Measurements from ENCODE around the gene MIOX.

Gene MIOX

DNA sequence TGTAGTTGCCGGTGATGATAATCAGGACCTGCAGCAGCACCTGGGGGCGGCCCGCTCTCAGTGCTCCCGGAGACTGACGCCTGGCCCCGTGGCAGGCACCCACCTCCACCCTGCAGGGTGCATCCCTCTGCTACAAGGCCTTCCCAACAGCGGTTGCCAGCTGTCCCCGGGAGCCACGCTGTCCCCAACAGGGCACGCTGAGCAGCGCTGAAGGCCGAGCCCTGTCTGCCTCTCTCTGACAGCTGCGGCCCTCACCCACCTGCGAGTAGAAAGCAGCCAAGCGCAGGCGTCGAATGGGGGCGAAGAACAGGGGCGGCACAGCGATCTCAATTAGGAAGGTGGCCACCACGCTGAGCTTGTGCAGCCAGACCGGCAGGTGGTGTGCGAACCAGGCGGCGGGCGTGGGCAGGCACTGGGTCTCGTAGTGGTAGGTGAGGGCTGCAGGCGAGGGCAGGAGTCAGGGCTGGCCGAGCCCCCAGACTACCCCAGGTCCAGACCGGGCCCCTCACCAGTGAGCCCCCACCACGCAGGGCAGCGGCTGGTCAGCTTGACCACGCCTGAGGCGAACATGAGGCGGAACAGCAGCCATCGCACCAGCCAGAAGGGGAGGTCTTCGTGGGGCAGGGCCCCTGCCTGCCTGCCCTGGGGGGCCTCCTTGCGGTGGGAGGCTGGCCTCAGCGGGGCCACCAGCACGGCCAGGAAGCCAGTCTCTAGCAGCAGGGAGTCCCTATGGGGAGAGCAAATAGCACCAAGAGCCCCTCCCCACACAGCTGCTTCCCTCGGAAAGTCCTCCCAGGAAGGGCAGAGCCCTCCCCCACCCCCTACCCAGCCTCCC is 19.3 kb downstream of the MIOX start:
- Histone ChIP-seq H3K4me1 (ENCODE audit: control insufficient read depth, insufficient read depth, low read length) (peaks cover 3% of the 10 kb centered on the region), H3K9me3 (ENCODE audit: control insufficient read depth, insufficient read depth, low read length) (no peaks in the 10 kb centered on the region), H3K36me3 (ENCODE audit: control insufficient read depth, insufficient read depth, low read length) (peaks cover 20% of the 10 kb centered on the region), H3K4me3 (ENCODE audit: low read depth, low read length) (no peak overlapping the region), H3K27me3 (ENCODE audit: control insufficient read depth, insufficient read depth, low read length) (no peaks in the 10 kb centered on the region), H3K9ac (ENCODE audit: low read depth, low read length) (no peak overlapping the region)

DNA sequence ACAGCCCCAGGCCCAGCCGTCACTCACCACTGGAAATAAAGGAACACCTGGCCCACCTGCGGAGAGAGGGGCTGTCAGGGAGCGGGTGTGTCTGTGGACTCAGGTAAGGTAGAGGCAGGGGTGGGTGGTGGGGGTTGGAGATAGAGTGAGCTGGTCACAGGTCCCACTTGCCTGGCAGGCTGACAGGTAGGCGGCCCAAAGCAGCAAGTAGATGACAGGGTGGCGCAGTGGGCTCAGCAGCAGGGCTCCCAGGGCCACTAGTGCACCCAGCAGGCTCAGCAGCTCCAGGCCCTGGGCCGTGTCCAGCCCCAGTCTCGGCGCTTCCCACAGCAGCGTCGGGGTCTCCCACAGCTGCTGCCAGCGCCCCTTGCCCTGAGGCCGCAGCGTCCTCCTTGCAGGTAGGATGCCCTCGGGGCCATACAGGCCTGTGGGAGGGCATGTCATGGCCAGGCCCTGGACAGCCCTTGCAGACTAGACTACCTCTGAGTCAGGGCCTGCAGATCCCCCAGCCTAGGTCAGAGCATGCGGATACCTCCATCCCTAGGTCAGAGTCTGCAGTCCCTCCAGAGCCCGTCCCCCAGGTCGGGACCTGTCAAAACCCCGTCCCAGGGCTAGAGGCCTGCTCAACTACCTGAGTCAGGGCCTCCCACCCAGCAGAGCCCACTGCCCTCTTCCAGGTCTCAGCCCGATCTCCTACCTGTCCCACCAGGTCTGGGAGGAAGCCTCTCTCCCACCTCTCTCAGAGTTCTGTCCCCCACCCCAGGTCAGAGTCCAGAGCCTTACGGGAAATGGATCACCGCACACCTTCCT is 20.2 kb downstream of the MIOX start:
- peak overlapping the region; percentile 73 for H3K4me3 ChIP-seq (ENCODE audit: low read depth, low read length)
- peaks cover 20% of the 10 kb centered on the region for H3K36me3 ChIP-seq (ENCODE audit: control insufficient read depth, insufficient read depth, low read length)
- H3K4me1 ChIP-seq (ENCODE audit: control insufficient read depth, insufficient read depth, low read length), result peaks cover 3% of the 10 kb centered on the region
- H3K9me3 ChIP-seq (ENCODE audit: control insufficient read depth, insufficient read depth, low read length), result no peaks in the 10 kb centered on the region
- peak overlapping the region; percentile 89 for H3K9ac ChIP-seq (ENCODE audit: low read depth, low read length)
- H3K27me3 ChIP-seq (ENCODE audit: control insufficient read depth, insufficient read depth, low read length), result no peaks in the 10 kb centered on the region

DNA sequence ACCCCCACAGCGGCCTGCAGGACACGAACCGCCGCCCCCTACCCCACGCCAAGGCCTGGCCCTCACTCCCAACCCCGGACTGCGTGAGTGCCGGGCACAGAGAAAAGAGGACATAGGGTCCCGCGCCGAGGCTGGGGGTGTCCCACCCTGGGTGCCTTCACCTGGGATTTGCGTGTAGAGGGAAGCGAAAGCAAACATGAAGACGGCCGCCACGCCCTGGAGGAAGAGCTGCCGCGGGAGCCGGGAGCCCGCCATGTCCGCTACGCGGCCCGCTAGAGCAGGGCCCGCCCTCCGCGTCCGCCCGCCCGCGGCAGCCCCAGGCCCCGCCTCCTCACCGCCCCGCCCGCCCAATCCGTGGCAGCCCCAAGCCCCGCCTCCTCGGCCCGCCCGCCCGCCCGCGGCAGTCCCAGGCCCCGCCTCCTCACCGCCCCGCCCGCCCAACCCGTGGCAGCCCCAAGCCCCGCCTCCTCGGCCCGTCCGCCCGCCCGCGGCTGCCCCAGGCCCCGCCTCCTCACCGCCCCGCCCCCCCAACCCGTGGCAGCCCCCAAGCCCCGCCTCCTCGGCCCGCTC is 20.8 kb downstream of the MIOX start, which contains the start of gene LMF2:
TSS of gene LMF2 (minus strand) at position 282 of the 570 bp plus-strand sequence. CDS start at position 255, 27 bp downstream.
- no peaks in the 10 kb centered on the region for H3K9me3 ChIP-seq (ENCODE audit: control insufficient read depth, insufficient read depth, low read length)

DNA sequence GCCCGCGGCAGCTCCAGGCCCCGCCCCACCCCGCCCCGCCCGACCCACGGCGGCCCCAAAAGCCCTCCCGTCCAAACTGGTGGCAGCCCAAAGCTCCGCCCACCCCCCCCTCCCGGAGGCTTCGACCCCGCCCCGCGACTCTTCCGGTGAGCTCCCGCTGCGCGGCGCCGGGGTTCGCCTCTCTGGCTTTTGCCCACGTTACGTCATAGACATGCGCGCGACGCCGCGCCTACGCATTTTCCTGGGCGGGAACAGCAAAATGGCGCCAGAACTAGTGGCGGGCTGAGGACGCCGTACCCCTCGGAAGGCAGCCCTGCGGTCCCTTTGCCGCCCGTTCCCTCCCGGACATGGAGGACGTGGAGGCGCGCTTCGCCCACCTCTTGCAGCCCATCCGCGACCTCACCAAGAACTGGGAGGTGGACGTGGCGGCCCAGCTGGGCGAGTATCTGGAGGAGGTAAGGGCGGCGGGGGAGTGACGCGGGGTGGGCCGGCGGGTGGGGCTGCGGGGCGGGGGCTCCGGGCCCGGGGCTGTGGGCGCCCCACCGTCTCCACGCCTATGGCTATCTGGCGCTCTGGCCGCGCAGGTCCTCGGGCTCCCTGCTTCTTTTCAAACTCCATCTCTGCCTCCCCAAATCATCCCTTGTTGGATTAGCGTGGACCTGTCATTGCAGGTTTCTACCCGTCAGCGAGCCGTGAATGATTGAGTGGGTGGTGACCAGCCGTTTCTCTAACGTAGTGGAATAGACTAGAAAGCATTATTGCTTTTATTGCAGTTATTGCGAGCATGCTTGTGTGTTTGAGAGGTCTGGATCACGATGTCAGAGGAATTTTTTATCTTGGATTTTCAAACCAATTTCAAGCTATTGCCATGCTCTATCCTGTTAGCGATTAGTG is 21.6 kb downstream of the MIOX start, which contains the start of gene NCAPH2:
TSS of gene NCAPH2 (plus strand) at position 234 of the 894 bp plus-strand sequence. CDS start at position 348, 114 bp downstream.
- Histone ChIP-seq H3K36me3 (ENCODE audit: control insufficient read depth, insufficient read depth, low read length) (peaks cover 16% of the 10 kb centered on the region), H3K4me3 (ENCODE audit: low read depth, low read length) (peak within 1 kb of the TSS; percentile 91), H3K9ac (ENCODE audit: low read depth, low read length) (peak within 1 kb of the TSS; percentile 89), H3K4me1 (ENCODE audit: control insufficient read depth, insufficient read depth, low read length) (peaks cover 3% of the 10 kb centered on the region), H3K27me3 (ENCODE audit: control insufficient read depth, insufficient read depth, low read length) (no peaks in the 10 kb centered on the region), H3K9me3 (ENCODE audit: control insufficient read depth, insufficient read depth, low read length) (no peaks in the 10 kb centered on the region)

More for the DNA sequence above, 20.8 kb downstream of the MIOX start, which contains the start of gene LMF2:
- Histone ChIP-seq H3K9ac (ENCODE audit: low read depth, low read length) (peak within 1 kb of the TSS; percentile 89), H3K4me3 (ENCODE audit: low read depth, low read length) (peak within 1 kb of the TSS; percentile 91), H3K27me3 (ENCODE audit: control insufficient read depth, insufficient read depth, low read length) (no peaks in the 10 kb centered on the region), H3K4me1 (ENCODE audit: control insufficient read depth, insufficient read depth, low read length) (peaks cover 3% of the 10 kb centered on the region), H3K36me3 (ENCODE audit: control insufficient read depth, insufficient read depth, low read length) (peaks cover 16% of the 10 kb centered on the region)

DNA sequence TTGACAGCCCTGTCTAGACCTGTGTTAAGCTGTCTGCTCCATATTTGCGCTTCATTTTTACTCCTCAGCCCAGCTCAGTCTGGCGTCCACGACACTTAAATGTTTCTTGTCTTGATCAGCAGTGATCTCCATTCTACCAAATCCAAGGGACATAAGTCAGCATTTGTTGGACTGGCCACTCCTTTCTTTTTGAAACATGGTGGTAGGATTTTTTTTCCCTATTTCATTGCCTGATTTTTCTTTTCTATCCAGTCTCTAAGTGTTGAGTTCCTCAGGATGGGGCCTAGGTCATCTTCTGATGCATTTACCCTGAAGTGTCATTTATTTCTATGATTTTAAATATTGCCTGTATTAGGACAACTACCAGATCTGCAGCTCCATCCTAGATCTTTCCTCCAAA is 22.2 kb downstream of the MIOX start:
- Histone ChIP-seq H3K9ac (ENCODE audit: low read depth, low read length) (no peak overlapping the region), H3K27me3 (ENCODE audit: control insufficient read depth, insufficient read depth, low read length) (no peaks in the 10 kb centered on the region), H3K36me3 (ENCODE audit: control insufficient read depth, insufficient read depth, low read length) (peaks cover 11% of the 10 kb centered on the region), H3K9me3 (ENCODE audit: control insufficient read depth, insufficient read depth, low read length) (no peaks in the 10 kb centered on the region), H3K4me3 (ENCODE audit: low read depth, low read length) (peak overlapping the region; percentile 91), H3K4me1 (ENCODE audit: control insufficient read depth, insufficient read depth, low read length) (peaks cover 3% of the 10 kb centered on the region)

DNA sequence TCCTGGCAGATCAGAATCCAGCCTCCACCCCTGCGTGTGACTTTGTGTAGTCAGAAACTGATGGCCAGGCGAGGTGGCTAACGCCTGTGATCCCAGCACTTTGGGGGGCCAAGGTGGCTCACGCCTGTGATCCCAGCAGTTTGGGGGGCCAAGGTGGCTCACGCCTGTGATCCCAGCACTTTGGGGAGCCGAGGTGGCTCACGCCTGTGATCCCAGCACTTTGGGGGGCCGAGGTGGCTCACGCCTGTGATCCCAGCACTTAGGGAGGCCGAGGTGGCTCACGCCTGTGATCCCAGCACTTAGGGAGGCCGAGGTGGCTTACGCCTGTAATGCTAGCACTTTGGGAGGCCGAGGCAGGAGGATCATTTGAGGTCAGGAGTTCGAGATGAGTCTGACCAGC is 26.5 kb downstream of the MIOX start:
- Histone ChIP-seq H3K4me3 (ENCODE audit: low read depth, low read length) (no peak overlapping the region), H3K36me3 (ENCODE audit: control insufficient read depth, insufficient read depth, low read length) (peaks cover 20% of the 10 kb centered on the region), H3K4me1 (ENCODE audit: control insufficient read depth, insufficient read depth, low read length) (peaks cover 3% of the 10 kb centered on the region), H3K9ac (ENCODE audit: low read depth, low read length) (no peak overlapping the region), H3K27me3 (ENCODE audit: control insufficient read depth, insufficient read depth, low read length) (no peaks in the 10 kb centered on the region), H3K9me3 (ENCODE audit: control insufficient read depth, insufficient read depth, low read length) (no peaks in the 10 kb centered on the region)

DNA sequence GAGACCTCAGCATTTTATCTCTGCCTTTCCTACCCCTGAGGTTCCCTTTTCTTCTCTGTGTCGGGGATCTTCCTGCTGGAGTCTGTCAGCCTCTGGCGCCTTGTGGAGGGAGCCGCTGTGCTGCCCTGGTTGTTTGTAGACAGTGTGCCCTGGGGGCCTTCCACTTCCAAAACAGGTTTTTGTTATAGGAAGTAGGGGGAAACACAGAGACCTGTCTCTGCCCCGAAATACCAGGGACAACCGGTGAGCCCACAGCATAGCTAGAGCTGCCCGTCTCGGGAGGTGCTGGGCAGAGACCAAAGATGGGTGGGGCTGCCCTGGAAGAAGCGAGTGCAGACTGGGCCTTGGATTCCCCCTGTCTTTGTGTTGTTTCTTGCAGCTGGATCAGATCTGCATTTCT is 29.4 kb downstream of the MIOX start:
- Histone ChIP-seq H3K36me3 (ENCODE audit: control insufficient read depth, insufficient read depth, low read length) (peaks cover 31% of the 10 kb centered on the region), H3K27me3 (ENCODE audit: control insufficient read depth, insufficient read depth, low read length) (no peaks in the 10 kb centered on the region), H3K9me3 (ENCODE audit: control insufficient read depth, insufficient read depth, low read length) (no peaks in the 10 kb centered on the region), H3K4me1 (ENCODE audit: control insufficient read depth, insufficient read depth, low read length) (no peaks in the 10 kb centered on the region), H3K4me3 (ENCODE audit: low read depth, low read length) (no peak overlapping the region), H3K9ac (ENCODE audit: low read depth, low read length) (no peak overlapping the region)

DNA sequence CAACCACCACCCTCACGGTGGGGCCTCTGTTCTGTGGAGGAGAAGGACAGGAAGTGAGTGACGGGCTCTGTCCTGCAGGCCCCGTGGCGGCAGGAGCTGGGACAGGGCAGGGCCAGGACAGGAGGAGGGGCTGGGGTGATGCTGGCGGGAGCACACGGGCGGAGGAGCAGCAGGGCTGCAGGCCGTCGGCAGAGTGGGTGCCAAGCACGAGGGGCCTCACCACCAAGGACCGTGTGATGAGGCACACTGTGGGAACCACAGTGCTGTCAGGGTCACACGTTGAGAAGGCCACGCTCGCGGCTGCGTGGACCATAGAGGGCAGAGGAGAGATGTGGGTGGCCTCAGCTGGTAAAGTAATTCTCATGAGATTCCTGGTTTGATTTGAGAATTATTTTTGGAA is 30.2 kb downstream of the MIOX start:
- H3K4me3 ChIP-seq (ENCODE audit: low read depth, low read length), result no peak overlapping the region
- no peaks in the 10 kb centered on the region for H3K9me3 ChIP-seq (ENCODE audit: control insufficient read depth, insufficient read depth, low read length)
- H3K9ac ChIP-seq (ENCODE audit: low read depth, low read length), result no peak overlapping the region
- H3K36me3 ChIP-seq (ENCODE audit: control insufficient read depth, insufficient read depth, low read length), result peaks cover 36% of the 10 kb centered on the region
- no peaks in the 10 kb centered on the region for H3K4me1 ChIP-seq (ENCODE audit: control insufficient read depth, insufficient read depth, low read length)
- no peaks in the 10 kb centered on the region for H3K27me3 ChIP-seq (ENCODE audit: control insufficient read depth, insufficient read depth, low read length)

DNA sequence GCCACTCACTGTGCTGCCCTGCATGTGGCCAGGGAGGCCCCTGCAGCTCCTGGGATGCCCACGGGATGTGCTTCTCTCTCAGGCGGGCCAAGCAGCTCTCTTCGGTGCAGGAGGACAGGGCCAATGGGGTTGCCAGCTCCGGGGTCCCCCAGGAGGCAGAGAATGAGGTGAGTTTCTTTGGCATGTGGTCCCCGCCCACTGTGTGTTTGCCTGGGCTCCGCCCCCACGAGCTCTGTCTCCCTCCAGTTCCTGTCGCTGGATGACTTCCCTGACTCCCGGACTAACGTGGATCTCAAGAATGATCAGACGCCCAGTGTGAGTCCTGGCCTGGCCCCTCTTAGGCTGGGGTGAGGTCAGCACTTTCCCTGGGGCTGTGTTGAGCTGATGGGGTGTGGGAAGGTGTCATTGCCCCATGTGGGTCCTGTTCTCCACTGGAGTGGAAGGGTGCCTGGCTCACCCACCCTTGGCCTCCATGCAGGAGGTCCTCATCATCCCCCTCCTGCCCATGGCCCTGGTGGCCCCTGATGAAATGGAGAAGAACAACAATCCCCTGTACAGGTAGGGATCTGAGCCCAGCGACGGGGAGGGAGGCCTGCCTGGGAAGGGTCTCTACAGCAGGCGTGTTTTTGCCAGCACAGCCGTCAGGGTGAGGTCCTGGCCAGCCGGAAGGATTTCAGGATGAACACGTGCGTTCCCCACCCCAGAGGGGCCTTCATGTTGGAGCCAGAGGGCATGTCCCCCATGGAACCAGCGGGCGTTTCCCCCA is 31.0 kb downstream of the MIOX start:
- no peaks in the 10 kb centered on the region for H3K4me1 ChIP-seq (ENCODE audit: control insufficient read depth, insufficient read depth, low read length)
- no peaks in the 10 kb centered on the region for H3K27me3 ChIP-seq (ENCODE audit: control insufficient read depth, insufficient read depth, low read length)
- no peak overlapping the region for H3K4me3 ChIP-seq (ENCODE audit: low read depth, low read length)
- peaks cover 42% of the 10 kb centered on the region for H3K36me3 ChIP-seq (ENCODE audit: control insufficient read depth, insufficient read depth, low read length)
- no peaks in the 10 kb centered on the region for H3K9me3 ChIP-seq (ENCODE audit: control insufficient read depth, insufficient read depth, low read length)
- no peak overlapping the region for H3K9ac ChIP-seq (ENCODE audit: low read depth, low read length)

DNA sequence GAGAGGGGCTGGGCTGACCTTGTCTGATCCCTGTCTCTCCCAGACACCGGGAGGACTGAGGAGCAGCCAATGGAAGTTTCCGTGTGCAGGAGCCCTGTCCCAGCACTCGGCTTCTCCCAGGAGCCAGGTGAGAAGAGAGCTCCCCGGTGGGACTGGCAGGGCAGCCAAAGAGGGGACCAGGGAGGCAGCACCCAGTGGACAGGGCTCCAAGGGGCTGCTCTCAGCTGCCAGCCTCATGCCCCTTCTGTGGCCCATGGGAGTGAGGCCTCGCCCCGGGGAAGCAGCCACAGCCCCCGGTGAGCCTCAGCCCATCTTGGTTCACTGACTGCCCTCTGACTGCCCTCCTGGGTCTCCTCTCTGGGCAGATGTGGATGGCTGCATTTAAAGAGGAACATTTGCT is 31.9 kb downstream of the MIOX start:
- H3K9ac ChIP-seq (ENCODE audit: low read depth, low read length), result no peak overlapping the region
- H3K27me3 ChIP-seq (ENCODE audit: control insufficient read depth, insufficient read depth, low read length), result no peaks in the 10 kb centered on the region
- H3K4me1 ChIP-seq (ENCODE audit: control insufficient read depth, insufficient read depth, low read length), result no peaks in the 10 kb centered on the region
- H3K36me3 ChIP-seq (ENCODE audit: control insufficient read depth, insufficient read depth, low read length), result peaks cover 46% of the 10 kb centered on the region
- no peaks in the 10 kb centered on the region for H3K9me3 ChIP-seq (ENCODE audit: control insufficient read depth, insufficient read depth, low read length)
- no peak overlapping the region for H3K4me3 ChIP-seq (ENCODE audit: low read depth, low read length)

Data from iPS-15b (cell line).